Testis (tissue), 2 donors: ENCODE measurements around the gene NTM.

ENCODE experiments used
- CTCF ChIP-seq, 3 experiments: fragments of 450-650 bp in 2 of 3; fragments of 200-600 bp in 1 of 3; sonication (generic) in 1 of 3; IDR thresholded peaks; one replicate each; pipeline ENCODE4 v1.5.1; 2016 to 2019; ENCODE audit warnings: antibody characterized with exemption in 3 of 3, mild to moderate bottlenecking in 2 of 3, moderate library complexity in 1 of 3
- POLR2A ChIP-seq: fragments of 450-650 bp; IDR thresholded peaks from one replicate; pipeline ENCODE4 v1.6.1; 2017; ENCODE audit warnings: antibody characterized with exemption, mild to moderate bottlenecking, moderate library complexity

- TF ChIP-seq POLR2A (no peak), CTCF (IDR thresholded peaks at IDR 0.05) (no peak)
Measured at GRCh38 chr11:132293586-132293985, 923.2 kb downstream of the NTM start.
